ENCODE results near the gene NOS3.
"Not testable (repeated sequence)": the region's sequence is repeated elsewhere in the genome, so short reads cannot be mapped to it uniquely, and the experiment has no call there.

NOS3 gene

GRCh38 chr7:151034312-151035025, 43.7 kb downstream of the NOS3 start:
- Mint-ChIP-seq H3K9me3 (no peaks in the 10 kb centered on the region), H3K4me1 (peaks cover 14% of the 10 kb centered on the region), H3K27ac (no peak overlapping the region), H3K36me3 (peaks cover 25% of the 10 kb centered on the region), H3K4me3 (no peak overlapping the region), H3K27me3 (no peaks in the 10 kb centered on the region)
- no peak for ATAC-seq

GRCh38 chr7:151035026-151035717, 44.4 kb downstream of the NOS3 start:
- peaks cover 15% of the 10 kb centered on the region for H3K4me1 Mint-ChIP-seq
- peaks cover 25% of the 10 kb centered on the region for H3K36me3 Mint-ChIP-seq
- no peak overlapping the region for H3K4me3 Mint-ChIP-seq
- no peak for ATAC-seq
- H3K27me3 Mint-ChIP-seq = no peaks in the 10 kb centered on the region
- no peaks in the 10 kb centered on the region for H3K9me3 Mint-ChIP-seq
- no peak overlapping the region for H3K27ac Mint-ChIP-seq

- no peak for ATAC-seq
- Mint-ChIP-seq H3K4me1 (peaks cover 17% of the 10 kb centered on the region), H3K4me3 (no peak overlapping the region), H3K9me3 (no peaks in the 10 kb centered on the region), H3K27ac (no peak overlapping the region), H3K27me3 (no peaks in the 10 kb centered on the region), H3K36me3 (peaks cover 25% of the 10 kb centered on the region)
These were observed 45.1 kb downstream of the NOS3 start for GRCh38 chr7:151035902-151036301.

- peak overlapping the region; percentile 69 for H3K27ac Mint-ChIP-seq
- H3K9me3 Mint-ChIP-seq = no peaks in the 10 kb centered on the region
- no peaks in the 10 kb centered on the region for H3K27me3 Mint-ChIP-seq
- no peak overlapping the region for H3K4me3 Mint-ChIP-seq
- peaks cover 27% of the 10 kb centered on the region for H3K36me3 Mint-ChIP-seq
- ATAC-seq = peak; percentile 86
- peaks cover 17% of the 10 kb centered on the region for H3K4me1 Mint-ChIP-seq
These were observed 48.4 kb downstream of the NOS3 start for GRCh38 chr7:151038951-151039849.

- H3K36me3 Mint-ChIP-seq = peaks cover 27% of the 10 kb centered on the region
- peak overlapping the region; percentile 69 for H3K27ac Mint-ChIP-seq
- peaks cover 17% of the 10 kb centered on the region for H3K4me1 Mint-ChIP-seq
- no peak overlapping the region for H3K4me3 Mint-ChIP-seq
- no peaks in the 10 kb centered on the region for H3K9me3 Mint-ChIP-seq
- H3K27me3 Mint-ChIP-seq = no peaks in the 10 kb centered on the region
- ATAC-seq = no peak
These were observed 49.2 kb downstream of the NOS3 start for GRCh38 chr7:151039850-151040548.

- no peak overlapping the region for H3K4me3 Mint-ChIP-seq
- no peaks in the 10 kb centered on the region for H3K27me3 Mint-ChIP-seq
- H3K4me1 Mint-ChIP-seq = peaks cover 17% of the 10 kb centered on the region
- H3K9me3 Mint-ChIP-seq = no peaks in the 10 kb centered on the region
- peaks cover 24% of the 10 kb centered on the region for H3K36me3 Mint-ChIP-seq
- H3K27ac Mint-ChIP-seq = no peak overlapping the region
- no peak for ATAC-seq
These were observed 50.0 kb downstream of the NOS3 start for GRCh38 chr7:151040616-151041375.

- Mint-ChIP-seq H3K36me3 (peaks cover 13% of the 10 kb centered on the region), H3K4me1 (peaks cover 18% of the 10 kb centered on the region)
- not testable (repeated sequence) for H3K9me3 Mint-ChIP-seq, H3K27me3 Mint-ChIP-seq, H3K4me3 Mint-ChIP-seq, ATAC-seq, H3K27ac Mint-ChIP-seq
These were observed 52.6 kb downstream of the NOS3 start for GRCh38 chr7:151043449-151043848.

- no peak for ATAC-seq
- peaks cover 19% of the 10 kb centered on the region for H3K4me1 Mint-ChIP-seq
- no peaks in the 10 kb centered on the region for H3K27me3 Mint-ChIP-seq
- peaks cover 13% of the 10 kb centered on the region for H3K36me3 Mint-ChIP-seq
- H3K9me3 Mint-ChIP-seq = no peaks in the 10 kb centered on the region
- H3K27ac Mint-ChIP-seq = no peak overlapping the region
- H3K4me3 Mint-ChIP-seq = no peak overlapping the region
These were observed 53.1 kb downstream of the NOS3 start for GRCh38 chr7:151043959-151044358.

- H3K9me3 Mint-ChIP-seq = no peaks in the 10 kb centered on the region
- H3K4me3 Mint-ChIP-seq = no peak overlapping the region
- no peak overlapping the region for H3K27ac Mint-ChIP-seq
These were observed 54.4 kb downstream of the NOS3 start for GRCh38 chr7:151045262-151045661.

GRCh38 chr7:151045967-151046366, 55.1 kb downstream of the NOS3 start:
- ATAC-seq = no peak
- Mint-ChIP-seq H3K4me3 (no peak overlapping the region), H3K27ac (no peak overlapping the region), H3K4me1 (peaks cover 5% of the 10 kb centered on the region), H3K36me3 (peaks cover 13% of the 10 kb centered on the region), H3K9me3 (no peaks in the 10 kb centered on the region), H3K27me3 (peaks cover 11% of the 10 kb centered on the region)

More at GRCh38 chr7:151045262-151045661, 54.4 kb downstream of the NOS3 start:
- ATAC-seq = no peak
- peaks cover 13% of the 10 kb centered on the region for H3K36me3 Mint-ChIP-seq
- peaks cover 6% of the 10 kb centered on the region for H3K4me1 Mint-ChIP-seq
- peaks cover 7% of the 10 kb centered on the region for H3K27me3 Mint-ChIP-seq

- no peak overlapping the region for H3K4me3 Mint-ChIP-seq
These were observed 56.1 kb downstream of the NOS3 start for GRCh38 chr7:151046603-151047573.

GRCh38 chr7:151047976-151048815, 57.4 kb downstream of the NOS3 start, which contains the start of gene ASIC3:
Gene ASIC3, plus strand, starts transcription at chr7:151048531. Its CDS starts 355 bp downstream, at chr7:151048886.
- peaks cover 27% of the 10 kb centered on the region for H3K27me3 Mint-ChIP-seq
- H3K4me3 Mint-ChIP-seq = no peak within 1 kb of the TSS
- peaks cover 15% of the 10 kb centered on the region for H3K36me3 Mint-ChIP-seq
- H3K4me1 Mint-ChIP-seq = peaks cover 10% of the 10 kb centered on the region
- no peak for ATAC-seq
- H3K27ac Mint-ChIP-seq = no peak within 1 kb of the TSS
- H3K9me3 Mint-ChIP-seq = no peaks in the 10 kb centered on the region

More at GRCh38 chr7:151046603-151047573, 56.1 kb downstream of the NOS3 start:
- ATAC-seq = no peak
- Mint-ChIP-seq H3K27me3 (peaks cover 15% of the 10 kb centered on the region), H3K36me3 (peaks cover 8% of the 10 kb centered on the region), H3K4me1 (peaks cover 10% of the 10 kb centered on the region), H3K9me3 (no peaks in the 10 kb centered on the region), H3K27ac (no peak overlapping the region)
